COLO829 (cell line): ENCODE data around the gene IP6K3.

Source experiments
- DNase-seq: peaks from one replicate; pipeline ENCODE4 v3.0.0; 2012; ENCODE audit warnings: low spot score

IP6K3 gene

DNA sequence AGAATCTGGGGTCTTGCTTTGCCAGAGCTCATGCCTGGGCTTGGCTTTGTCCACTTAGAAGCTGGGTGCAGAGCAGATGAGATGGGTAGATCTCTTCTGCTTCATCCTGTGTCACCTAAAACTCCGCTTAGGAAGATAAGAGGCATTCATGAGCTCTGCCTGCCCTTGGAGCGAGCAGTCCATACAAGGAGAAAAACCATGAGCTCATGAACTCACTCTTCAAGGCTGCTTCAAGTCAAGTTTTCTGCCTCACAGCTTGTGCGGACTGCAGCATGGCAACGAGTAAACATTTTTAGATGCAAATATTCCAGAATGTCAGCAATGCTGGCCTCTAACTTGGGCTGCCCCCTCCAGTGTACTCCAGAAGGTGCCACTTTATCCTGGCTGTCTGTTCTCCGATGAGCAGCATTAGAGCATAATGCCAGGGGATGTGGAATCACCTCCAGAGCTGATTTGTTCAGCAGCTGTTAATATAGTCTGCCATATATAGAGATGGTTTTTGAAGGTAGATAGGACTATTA lies 24.5 kb downstream of the IP6K3 start:
- DNase-seq, result no peak

- DNase-seq, result no peak
Measured at GRCh38 chr6:33721508-33721907, 25.2 kb downstream of the IP6K3 start.

- no peak for DNase-seq
Measured at GRCh38 chr6:33720998-33721397, 25.7 kb downstream of the IP6K3 start.

DNA sequence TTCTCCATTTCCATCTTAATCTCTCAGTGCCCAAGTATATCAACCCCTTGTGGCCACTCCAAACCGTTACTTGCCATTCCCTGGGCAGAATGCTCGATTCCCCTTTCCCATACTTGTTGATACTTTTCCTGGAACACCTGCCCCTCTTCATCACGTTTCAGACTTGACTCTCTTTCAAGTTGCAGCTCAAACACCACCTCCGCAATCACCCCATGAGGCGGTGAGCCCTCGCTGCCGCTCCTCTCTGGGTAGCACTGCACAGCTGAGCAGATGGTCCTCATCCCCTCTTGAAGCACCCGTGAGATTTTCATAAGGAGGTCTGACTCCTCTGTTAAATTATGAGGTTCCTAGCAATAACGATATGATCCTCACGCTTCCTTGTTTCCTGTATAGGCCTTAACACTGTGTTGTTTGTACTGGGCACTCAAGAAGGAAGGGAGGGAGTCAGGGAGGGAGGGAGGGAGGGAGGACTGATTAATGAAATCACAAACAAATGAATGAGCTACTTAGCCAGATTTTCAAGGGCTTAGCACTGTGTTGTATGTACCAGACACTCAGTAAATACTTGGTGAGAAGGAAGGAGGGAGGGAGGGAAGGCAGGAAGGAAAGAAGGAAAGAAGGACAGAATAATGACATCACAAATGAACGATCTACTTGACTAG lies 27.2 kb downstream of the IP6K3 start:
- DNase-seq, result no peak

DNA sequence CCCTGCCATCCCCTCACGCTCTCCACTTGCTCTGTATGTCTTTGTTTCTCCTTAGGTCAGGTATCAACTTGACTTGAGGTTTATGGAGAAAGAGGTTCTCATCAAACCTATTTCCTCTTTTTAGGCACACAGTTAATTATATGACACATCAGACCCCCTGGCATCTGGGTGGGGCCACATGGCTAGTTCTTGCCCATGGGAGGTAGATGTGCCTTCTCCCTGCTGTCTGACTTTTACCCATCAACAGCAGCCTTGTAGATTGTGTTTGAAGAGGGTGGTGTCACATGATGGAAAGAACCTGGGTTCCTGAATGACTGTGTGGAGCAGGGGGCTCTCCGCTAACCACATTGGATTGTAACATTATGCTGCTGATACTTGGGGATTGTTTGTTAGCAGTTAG lies 28.0 kb downstream of the IP6K3 start:
- DNase-seq, result no peak

DNA sequence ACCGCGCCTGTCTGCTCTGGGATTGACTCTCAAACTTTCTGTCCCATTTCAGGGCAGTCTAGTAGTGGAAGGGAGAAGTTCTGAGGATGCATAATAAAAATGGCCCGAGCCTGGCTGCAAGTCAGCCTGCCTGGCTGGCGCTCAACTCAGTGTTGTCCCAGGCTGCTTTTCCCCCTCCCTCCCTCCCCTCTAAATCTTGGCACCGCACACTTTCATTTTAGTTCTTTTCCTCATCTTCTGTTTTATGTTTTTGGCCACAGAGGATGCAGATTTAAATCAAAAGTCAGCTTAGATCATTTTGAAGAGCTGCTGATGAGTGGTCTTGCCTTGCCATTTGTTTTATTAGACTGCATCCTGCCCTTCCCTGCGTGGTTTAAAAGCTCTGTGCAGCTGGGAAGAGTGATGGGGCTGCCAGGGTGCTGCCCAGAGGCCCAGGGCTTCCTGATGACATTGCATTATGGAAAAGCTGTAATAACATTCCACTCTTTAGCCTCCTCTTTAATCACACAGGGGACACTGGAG lies 28.7 kb downstream of the IP6K3 start:
- DNase-seq, result no peak

- DNase-seq, result no peak
Measured at GRCh38 chr6:33716890-33717632, 29.6 kb downstream of the IP6K3 start.

GRCh38 chr6:33716379-33716778 lies 30.3 kb downstream of the IP6K3 start:
- no peak for DNase-seq

GRCh38 chr6:33714385-33715040 lies 32.2 kb downstream of the IP6K3 start:
- DNase-seq, result no peak

DNA sequence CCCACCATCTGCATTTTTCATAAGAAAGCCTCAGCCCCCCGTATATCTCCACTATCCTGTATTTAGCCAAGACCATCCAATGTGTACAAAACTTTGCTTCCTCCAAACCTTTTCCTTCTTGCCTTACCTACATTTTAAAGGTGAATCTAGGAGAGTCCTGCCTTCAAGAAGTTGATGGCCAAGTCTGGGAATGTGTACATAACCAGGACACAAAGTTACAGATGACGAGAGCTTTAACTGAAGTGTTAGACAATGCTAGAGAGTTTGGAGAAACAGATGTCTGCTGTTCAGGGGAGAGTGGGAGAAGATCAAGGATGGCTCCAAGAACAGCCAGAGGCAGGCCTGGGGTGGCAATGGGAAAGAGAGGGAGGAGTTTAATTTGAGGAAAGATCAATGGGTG lies 32.9 kb downstream of the IP6K3 start:
- DNase-seq, result no peak

- DNase-seq, result no peak
Measured at GRCh38 chr6:33712914-33713313, 33.8 kb downstream of the IP6K3 start.

- peak; percentile 100 for DNase-seq
Measured at GRCh38 chr6:33711140-33712129, 35.3 kb downstream of the IP6K3 start, which contains the start of gene UQCC2. Gene UQCC2, minus strand, starts transcription at chr6:33711700. Its CDS starts 14 bp downstream, at chr6:33711686.

DNA sequence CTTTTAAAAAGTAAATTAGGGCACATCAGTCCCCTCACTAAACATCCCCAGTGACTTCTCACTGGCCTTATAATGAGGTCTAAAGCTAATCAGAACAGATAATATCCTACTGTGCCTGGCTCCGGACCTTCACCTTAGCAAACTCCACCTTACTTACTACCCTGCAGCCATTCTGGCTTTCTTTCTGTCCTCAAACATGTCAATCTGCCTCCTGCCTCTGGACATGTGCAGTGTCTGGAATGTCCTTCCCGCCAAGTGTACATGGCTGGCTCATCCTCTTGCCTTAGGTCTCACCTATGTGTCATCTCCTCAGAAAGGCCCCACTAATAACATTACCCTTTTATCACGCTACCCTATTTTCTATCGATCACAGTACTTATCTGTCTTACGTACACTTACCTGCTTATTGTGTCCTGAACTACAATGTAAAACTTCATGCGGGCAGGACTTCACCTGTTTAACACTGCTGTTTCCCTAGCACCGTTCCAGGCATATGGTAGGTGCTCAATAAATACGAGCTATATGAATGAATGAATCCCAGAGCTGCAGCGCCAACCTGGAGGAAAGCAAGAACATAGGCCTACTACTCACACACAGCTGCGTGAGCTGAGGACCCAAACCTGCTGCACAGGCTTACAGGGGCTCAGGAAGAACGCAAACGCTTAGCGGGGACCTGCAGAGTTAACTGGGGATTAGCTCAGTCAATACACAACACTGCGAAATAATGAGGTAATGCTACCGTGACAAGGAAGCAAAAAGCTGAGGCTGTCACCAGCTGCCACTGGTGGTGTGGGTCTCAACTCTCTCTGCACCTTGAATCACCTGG lies 36.2 kb downstream of the IP6K3 start:
- no peak for DNase-seq

DNA sequence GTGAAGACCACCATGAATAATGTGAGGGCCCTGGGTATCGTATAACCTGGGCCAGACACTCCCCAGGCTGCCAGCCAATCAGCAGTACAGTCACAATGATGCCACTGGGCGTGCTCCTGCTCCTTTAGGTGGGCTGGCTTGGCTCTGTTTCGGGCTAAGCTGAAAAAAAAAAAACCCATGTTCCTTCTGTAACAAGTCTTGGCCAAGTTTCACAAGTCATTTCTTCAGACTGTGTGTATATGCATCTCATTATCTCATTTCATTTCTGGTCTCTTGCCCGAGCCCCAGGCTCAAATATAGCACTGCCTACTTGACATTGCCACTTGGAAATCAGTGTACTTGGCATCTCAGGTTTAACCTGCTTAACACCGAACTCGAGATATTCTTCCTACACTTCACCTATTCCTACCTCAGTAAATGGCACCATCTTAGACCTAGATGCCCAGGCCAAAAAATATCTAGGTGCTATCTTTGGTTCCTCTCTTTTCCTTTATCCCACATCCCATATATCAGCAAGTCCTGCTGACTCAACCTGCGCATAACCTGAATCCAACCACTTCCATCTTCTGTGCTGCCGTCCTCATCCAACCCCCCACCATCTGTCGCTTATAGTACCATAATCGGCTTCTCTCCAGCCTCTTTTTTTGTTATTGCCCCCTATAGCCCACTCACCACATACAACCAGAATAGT lies 37.0 kb downstream of the IP6K3 start:
- DNase-seq, result no peak

- no peak for DNase-seq
Measured at GRCh38 chr6:33708516-33709204, 38.0 kb downstream of the IP6K3 start.

- no peak for DNase-seq
Measured at GRCh38 chr6:33707771-33708170, 38.9 kb downstream of the IP6K3 start.

GRCh38 chr6:33705955-33706725 lies 40.6 kb downstream of the IP6K3 start:
- no peak for DNase-seq

- no peak for DNase-seq
Measured at GRCh38 chr6:33705268-33705885, 41.3 kb downstream of the IP6K3 start.
